Stimulated activated CD4-positive, alpha-beta T cell treated with anti-CD3 and anti-CD28 coated beads, TNF-alpha, amount 100 ng/mL, for 48 hours (primary cell): ENCODE results near the gene SKIL.

Source experiments
- DNase-seq, 3 donors: peaks; one replicate each; pipeline ENCODE4 v3.0.0-alpha.2; 2020; ENCODE audit warnings: low read depth in 3 of 3

The SKIL gene

GRCh38 chr3:170436697-170437096 is 79.2 kb downstream of the SKIL start:
- no peak for DNase-seq

GRCh38 chr3:170437176-170437575 is 79.7 kb downstream of the SKIL start:
- DNase-seq, result no peak

- no peak for DNase-seq
Observed at GRCh38 chr3:170437696-170438407, 80.3 kb downstream of the SKIL start.

DNA sequence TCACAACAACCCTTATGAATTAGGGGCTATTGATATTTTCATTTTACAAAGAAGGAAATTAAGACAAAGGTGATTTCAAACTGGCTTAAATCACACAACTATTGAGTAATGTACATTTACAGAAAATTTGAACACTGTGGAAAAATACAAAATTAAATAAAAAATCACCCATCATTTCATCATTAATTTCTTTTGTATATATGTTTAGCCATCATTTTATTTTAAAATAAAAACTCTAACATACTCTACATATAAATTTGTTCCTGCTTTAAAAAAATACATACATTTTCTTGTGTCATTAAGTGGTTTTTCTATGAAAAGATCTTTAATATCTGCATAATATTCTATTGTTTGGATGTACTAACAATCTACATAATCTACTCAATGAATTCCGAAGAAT is 81.3 kb downstream of the SKIL start:
- DNase-seq, result no peak

DNA sequence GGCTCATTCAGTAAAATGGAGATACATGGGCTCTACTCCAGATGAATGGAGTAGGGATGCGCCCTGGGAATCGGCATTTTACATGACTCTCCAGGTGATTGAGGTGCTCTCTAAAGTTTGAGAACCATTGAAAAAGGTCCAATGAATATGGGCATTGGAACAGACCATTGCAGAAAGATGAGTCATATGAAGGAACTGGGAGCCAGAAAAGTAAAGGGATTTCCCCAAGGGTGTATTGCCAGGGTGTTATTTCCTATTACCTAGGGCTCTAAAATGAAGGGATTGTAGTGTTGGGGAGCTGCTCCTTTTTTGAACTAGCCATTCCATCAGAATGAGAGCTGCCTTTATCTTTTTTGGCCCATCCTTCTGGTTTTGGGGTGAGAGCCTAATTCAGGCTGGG is 82.8 kb downstream of the SKIL start:
- no peak for DNase-seq

DNA sequence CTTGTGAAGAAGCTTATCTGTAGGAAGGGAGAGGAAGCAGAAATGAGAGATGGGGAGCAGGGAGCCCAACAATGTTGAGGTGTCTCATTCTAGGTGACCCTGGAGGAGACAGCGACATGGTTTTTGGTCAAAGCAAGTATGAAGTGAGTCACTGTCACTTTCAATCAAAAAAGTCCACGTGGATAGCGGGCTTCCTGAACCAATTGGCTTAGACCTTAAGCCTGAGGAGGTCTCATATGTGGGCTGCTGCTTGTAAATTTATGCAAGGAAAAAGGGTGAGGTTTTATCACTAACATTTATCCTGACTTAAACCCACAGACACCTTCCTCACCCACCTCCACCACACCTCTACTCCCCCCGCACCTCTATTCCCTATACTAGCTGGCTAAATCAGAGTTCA is 83.9 kb downstream of the SKIL start:
- DNase-seq, result no peak

GRCh38 chr3:170442947-170443346 is 85.4 kb downstream of the SKIL start:
- DNase-seq, result no peak

- DNase-seq, result no peak
Observed at GRCh38 chr3:170443457-170443856, 85.9 kb downstream of the SKIL start.
